Measurements from ENCODE around the gene RPUSD4. TPM values are rescaled to one million over a fixed set of nuclear protein-coding genes. Genes with fewer than 3 reads are reported as not detected.

The RPUSD4 gene
- polyA plus RNA-seq, 1 of the 3 experiments (the other 2 are of a cell fraction): 18.0 TPM

GRCh38 chr11:126231725-126232459 lies 20.4 kb upstream of the RPUSD4 start:
- Histone ChIP-seq H3K4me3 (ENCODE audit: low read depth in 2 of 2, low read length in 1 of 2) (no peak overlapping the region), H3K27me3 (ENCODE audit: insufficient read depth) (no peaks in the 10 kb centered on the region), H3K4me2 (no peak overlapping the region), H3K27ac (ENCODE audit: low read depth in 2 of 2, low read length in 1 of 2) (no peak overlapping the region), H3K9me3 (no peaks in the 10 kb centered on the region), H3K79me2 (ENCODE audit: insufficient read depth) (peaks cover 24% of the 10 kb centered on the region), H3F3A (replicated peaks; ENCODE audit: insufficient read depth) (peaks cover 23% of the 10 kb centered on the region), H3K4me1 (ENCODE audit: control insufficient read depth in 1 of 2, insufficient read depth in 2 of 2, low read depth in 1 of 2, low read length in 1 of 2) (peaks cover 2 to 29% of the 10 kb centered on the region in 2 experiments; a peak in 3 of 4 replicates), H4K20me1 (ENCODE audit: insufficient read depth) (0 out of 2 replicates have a peak, but pooled peaks cover 5% of the 10 kb centered on the region), H2AFZ (ENCODE audit: low read depth) (no peak overlapping the region), H3K9ac (no peak overlapping the region), H3K9me2 (no peaks in the 10 kb centered on the region), H3K36me3 (replicated peaks in 1 of 2; ENCODE audit: control insufficient read depth in 1 of 2, insufficient read depth in 2 of 2, low read length in 1 of 2) (peaks cover 7 to 26% of the 10 kb centered on the region in 2 experiments)
- no peak for DNase-seq
- 86% methylated on average over 6 of the region's 6 CpGs for WGBS (ENCODE audit: low lambda C conversion rate)
- POLR2A ChIA-PET: no interaction called here
- TF ChIP-seq, protein P1, sequence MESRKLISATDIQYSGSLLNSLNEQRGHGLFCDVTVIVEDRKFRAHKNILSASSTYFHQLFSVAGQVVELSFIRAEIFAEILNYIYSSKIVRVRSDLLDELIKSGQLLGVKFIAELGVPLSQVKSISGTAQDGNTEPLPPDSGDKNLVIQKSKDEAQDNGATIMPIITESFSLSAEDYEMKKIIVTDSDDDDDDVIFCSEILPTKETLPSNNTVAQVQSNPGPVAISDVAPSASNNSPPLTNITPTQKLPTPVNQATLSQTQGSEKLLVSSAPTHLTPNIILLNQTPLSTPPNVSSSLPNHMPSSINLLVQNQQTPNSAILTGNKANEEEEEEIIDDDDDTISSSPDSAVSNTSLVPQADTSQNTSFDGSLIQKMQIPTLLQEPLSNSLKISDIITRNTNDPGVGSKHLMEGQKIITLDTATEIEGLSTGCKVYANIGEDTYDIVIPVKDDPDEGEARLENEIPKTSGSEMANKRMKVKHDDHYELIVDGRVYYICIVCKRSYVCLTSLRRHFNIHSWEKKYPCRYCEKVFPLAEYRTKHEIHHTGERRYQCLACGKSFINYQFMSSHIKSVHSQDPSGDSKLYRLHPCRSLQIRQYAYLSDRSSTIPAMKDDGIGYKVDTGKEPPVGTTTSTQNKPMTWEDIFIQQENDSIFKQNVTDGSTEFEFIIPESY (IDR thresholded peaks at IDR 0.05; ENCODE audit: borderline replicate concordance, low read depth): no peak
- TF ChIP-seq POLR2AphosphoS5 (IDR thresholded peaks at IDR 0.05; ENCODE audit: low read depth, low read length) (no peak), ELF1 (IDR thresholded peaks at IDR 0.05) (no peak)
- CTCF ChIA-PET: interaction anchor here (1.7 to 2.0 kb wide), 2 partner anchors 19 to 20 kb away, joined by 4 to 5 read pairs; no protein-coding TSS in a partner anchor

DNA sequence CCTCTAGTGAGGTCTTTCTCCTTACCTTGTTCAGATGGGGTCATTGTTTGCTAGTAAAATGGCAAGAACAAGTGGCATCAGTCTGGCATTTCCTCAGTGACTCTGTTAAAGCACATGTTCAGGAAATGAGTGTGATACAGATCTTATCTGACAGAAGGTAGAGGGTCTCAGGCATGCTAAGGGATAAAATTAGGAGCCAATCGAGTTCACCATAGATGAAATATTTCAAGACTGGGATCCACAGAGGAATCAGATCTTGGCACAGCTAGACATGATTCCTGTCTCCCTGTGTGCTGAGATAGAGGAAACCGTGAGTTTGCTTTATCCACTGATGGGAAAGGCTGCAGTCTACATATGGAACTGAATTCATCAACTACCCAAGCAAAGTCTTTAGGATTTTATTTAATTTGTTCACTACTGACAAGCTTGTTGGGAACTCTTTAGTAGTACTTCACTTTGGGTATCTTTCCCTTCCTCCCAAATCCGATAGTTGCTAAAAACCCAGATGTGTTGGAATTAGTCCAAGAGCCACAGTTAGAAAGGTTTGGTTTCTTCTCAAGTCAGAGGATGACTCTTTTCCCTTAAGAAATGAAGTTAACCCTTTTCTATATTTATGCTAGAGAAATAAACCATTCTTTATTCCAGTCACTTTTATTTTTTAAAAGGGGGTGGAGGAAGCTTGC lies 18.5 kb upstream of the RPUSD4 start:
- 0 out of 2 replicates have a peak overlapping the region, but pooled peaks have one; percentile 18 for H3K4me2 ChIP-seq
- peaks cover 37% of the 10 kb centered on the region for H3K79me2 ChIP-seq (ENCODE audit: insufficient read depth)
- no peak for TF ChIP-seq EP300 (IDR thresholded peaks at IDR 0.05; ENCODE audit: borderline replicate concordance in 1 of 2, low read depth in 1 of 2, low read length in 1 of 2)
- TF ChIP-seq MEF2A (IDR thresholded peaks at IDR 0.05; ENCODE audit: borderline replicate concordance, low read depth): no peak
- no peak for TF ChIP-seq MAX (IDR thresholded peaks at IDR 0.05; ENCODE audit: low read depth)
- 0 out of 2 replicates have a peak, but pooled peaks have one; percentile 7 for TF ChIP-seq TCF12 (IDR thresholded peaks at IDR 0.05)
- TF ChIP-seq TAF1 (IDR thresholded peaks at IDR 0.05; ENCODE audit: borderline replicate concordance, low read depth, low read length): no peak
- TF ChIP-seq FOXM1 (IDR thresholded peaks at IDR 0.05; ENCODE audit: low read depth): no peak
- no peak for TF ChIP-seq USF2 (IDR thresholded peaks at IDR 0.05; ENCODE audit: borderline replicate concordance, low read depth, low read length)
- peaks cover 5% of the 10 kb centered on the region; the same call in 1 of the 2 replicates for H4K20me1 ChIP-seq (ENCODE audit: insufficient read depth)
- DNase-seq: peak; percentile 6
- peaks cover 2 to 29% of the 10 kb centered on the region in 2 experiments; a peak in 3 of 4 replicates for H3K4me1 ChIP-seq (ENCODE audit: control insufficient read depth in 1 of 2, insufficient read depth in 2 of 2, low read depth in 1 of 2, low read length in 1 of 2)
- no peaks in the 10 kb centered on the region for H3K9me3 ChIP-seq
- no peak overlapping the region for H3K4me3 ChIP-seq (ENCODE audit: low read depth in 2 of 2, low read length in 1 of 2)
- no peak overlapping the region for H3K9ac ChIP-seq
- H2AFZ ChIP-seq (ENCODE audit: low read depth): no peak overlapping the region
- CTCF ChIA-PET: interaction anchor here (2.0 kb wide), 1 partner anchor 17 kb away, joined by 5 read pairs; no protein-coding TSS in a partner anchor
- 40% methylated on average over 3 of the region's 3 CpGs for WGBS (ENCODE audit: low lambda C conversion rate)
- peak overlapping the region; percentile 14 to 28; a peak in 3 of 4 replicates for H3K27ac ChIP-seq (ENCODE audit: low read depth in 2 of 2, low read length in 1 of 2)
- H3F3A ChIP-seq (replicated peaks; ENCODE audit: insufficient read depth): peaks cover 23% of the 10 kb centered on the region
- H3K36me3 ChIP-seq (replicated peaks in 1 of 2; ENCODE audit: control insufficient read depth in 1 of 2, insufficient read depth in 2 of 2, low read length in 1 of 2): peaks cover 0 to 10% of the 10 kb centered on the region in 2 experiments
- no peaks in the 10 kb centered on the region for H3K27me3 ChIP-seq (ENCODE audit: insufficient read depth)
- H3K9me2 ChIP-seq: no peaks in the 10 kb centered on the region
- POLR2A ChIA-PET: interaction anchor here (0.6 kb wide), 1 partner anchor 18 kb away, joined by 3 read pairs; the partner anchor contains the start of genes FAM118B and RPUSD4

Data from SK-N-SH (cell line).